NCI-H1092 (cell line): ENCODE results near the gene MAPRE3.
"Not testable (repeated sequence)": the region's sequence is repeated elsewhere in the genome, so short reads cannot be mapped to it uniquely, and the experiment has no call there.

Experiments used
- DNase-seq: peaks from one replicate; lab custom pipeline; 2025; lab: John Stamatoyannopoulos, UW

Gene MAPRE3

DNA sequence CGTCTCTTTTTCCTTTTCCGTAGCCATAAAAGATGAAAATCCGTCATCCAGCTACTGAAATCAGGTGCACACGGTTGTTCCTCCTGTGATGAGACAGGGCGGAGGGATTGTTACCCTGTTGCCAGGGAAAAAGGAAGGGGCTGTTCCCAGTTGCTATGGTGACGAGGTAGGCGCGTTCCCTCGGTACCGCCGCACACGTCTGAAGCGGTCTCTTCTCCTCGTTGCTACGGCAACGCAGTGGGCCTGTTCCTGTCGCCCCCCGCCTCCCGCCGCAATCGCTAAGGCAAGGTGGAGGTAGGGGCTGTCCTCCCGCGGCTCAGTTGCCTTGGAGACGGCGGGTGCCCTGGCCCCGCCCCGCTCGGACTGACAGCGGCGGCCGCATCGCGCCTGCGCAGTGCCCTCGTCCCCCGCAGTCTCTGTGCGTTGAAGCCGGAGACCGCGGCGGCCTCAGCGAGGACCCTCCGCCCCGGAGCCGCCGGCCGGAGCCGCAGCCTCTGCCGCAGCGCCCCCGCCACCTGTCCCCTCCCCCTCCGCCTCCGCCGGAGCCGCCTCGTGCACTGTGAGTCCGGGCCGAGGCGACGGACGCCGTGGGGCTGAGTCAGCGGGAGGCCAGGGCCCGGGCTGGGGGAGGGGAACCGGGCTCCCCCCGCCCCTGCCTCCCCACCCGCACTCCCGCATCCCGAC is at the start of gene MAPRE3:
TSS of gene MAPRE3 (plus strand) at position 394 of the 684 bp plus-strand sequence. CDS start 51,582 bp downstream, outside the sequence.
- peak; percentile 90 for DNase-seq

DNA sequence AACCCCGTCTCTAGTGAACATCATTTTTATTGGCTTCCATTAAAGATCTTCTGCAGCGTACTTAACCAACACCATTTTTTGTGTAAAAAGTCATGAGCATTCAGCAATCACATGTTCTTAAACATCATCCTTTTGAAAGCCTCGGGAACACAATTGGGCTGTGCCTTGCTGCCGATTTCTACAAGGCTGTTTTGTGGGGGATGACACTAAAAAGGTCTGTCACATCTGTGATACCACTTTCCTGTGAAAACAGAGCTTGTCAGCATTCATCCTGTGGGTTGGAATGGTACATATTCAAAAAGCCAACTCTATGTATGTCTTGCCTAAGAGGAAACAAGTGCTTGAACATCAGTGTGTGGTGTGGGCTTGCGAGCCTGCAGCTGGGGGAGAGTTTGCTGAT is 49.1 kb upstream of the MAPRE3 start:
- DNase-seq = no peak

DNA sequence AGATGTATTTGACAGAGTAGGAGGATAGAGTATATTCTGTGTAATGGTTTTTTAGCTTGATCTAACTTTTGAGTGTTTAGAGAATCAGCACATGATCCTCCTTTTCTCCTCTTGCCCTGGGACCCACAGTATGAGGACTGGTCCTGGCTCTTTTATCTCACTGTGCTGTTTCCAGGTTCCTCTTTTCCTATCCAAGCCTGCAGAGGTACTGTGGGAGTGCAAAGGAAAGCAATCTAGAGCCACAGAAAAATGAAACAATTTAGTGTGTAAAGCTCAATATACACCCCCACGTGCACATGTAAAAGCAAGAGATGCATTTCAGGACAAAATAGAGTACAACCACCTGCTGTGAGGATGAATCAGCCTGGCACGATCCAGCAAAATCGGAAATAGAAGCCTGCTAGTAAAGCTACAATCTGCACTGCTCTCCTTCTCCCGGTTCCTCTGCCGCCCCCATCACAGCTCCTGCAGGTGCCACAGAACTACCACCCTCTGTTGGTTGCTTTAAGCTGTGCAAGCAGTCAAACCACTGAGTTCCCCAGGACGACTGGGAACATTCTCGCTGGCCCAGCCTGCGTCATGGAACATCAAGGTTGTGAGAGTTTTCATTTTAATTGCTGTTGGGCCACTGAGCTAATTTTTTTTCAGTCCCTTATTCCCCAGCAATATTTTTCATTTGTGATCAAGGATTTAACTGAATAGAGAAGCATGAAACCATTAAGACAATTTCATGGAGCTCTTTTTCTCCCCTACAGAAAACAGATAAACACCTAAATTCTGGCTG is 47.8 kb upstream of the MAPRE3 start:
- peak; percentile 43 for DNase-seq

DNA sequence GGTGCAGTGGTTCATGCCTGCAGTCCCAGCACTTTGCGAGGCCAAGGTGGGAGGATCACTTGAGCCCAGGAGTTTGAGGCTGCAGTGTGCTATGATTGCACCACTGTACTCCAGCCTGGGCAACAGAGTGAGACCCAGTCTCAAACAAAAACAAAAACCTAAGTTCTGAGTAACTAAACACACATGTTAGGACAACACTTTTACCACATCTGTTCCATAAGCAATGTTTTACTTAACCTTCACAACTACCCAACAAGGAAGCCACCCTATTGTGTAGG is 47.3 kb upstream of the MAPRE3 start:
- DNase-seq = not testable (repeated sequence)

DNA sequence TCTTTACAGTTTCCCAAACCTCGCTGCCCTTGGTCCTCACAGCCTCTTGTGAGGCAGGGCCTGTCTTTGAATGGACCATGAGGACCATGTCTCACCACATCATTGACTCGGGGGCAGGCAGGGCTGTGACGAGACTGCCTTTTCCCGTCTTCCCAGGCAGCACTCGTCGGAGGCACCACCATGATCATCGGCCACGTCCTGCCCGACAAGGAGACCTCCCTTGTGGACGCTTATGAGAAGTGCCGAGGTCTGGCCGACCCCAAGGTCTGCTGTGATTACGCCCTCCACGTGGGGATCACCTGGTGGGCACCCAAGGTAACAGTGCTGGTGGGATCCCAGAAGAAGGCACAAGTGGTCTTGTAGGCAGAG is 45.7 kb upstream of the MAPRE3 start:
- DNase-seq = no peak

DNA sequence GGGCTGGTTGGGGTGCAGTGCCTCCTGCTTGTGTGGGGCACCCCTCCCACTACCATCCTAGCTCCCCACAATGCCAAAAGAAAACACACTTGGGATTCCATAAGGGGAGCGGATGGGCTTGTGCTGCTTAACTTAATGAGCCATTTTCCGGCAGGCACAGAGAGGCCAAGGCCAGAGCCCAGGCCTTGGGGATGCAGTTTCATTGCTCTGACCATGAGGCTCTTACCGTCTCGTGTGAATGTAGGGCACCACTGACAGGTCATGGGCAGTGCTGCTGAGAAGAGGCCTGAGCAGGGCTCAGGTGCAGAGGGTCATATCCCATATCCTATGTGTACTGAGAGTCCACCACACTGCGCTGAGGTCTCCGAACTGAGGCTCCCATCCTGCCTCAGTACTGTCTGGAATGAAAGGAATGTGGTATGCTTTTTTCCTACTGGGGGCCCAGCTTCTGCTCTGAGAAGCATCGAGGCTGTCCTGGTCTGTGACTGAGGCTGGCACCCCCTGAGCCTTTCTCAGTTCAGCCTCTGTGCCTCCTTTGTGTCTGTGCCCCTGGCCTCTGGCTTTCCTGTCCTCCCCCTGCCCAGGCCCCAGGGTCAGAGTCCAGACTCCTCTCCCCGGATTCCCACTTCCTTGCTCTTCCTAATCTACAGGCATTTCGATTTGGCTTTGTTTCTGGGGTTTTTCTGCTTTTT is 45.2 kb upstream of the MAPRE3 start:
- DNase-seq = no peak

DNA sequence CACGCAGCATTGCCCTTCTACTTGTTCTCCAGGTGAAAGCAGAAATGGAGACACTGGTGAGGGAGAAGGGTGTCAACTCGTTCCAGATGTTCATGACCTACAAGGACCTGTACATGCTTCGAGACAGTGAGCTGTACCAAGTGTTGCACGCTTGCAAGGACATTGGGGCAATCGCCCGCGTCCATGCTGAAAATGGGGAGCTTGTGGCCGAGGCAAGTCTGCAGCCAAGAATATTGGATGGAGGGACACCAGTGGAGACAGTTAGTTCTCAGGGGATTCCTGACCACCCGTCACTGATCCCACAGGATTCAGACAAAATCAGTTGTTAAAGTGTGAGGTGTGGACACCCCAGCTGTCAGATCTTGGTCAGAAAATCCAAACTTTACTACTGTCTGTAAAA is 43.2 kb upstream of the MAPRE3 start:
- DNase-seq = no peak

DNA sequence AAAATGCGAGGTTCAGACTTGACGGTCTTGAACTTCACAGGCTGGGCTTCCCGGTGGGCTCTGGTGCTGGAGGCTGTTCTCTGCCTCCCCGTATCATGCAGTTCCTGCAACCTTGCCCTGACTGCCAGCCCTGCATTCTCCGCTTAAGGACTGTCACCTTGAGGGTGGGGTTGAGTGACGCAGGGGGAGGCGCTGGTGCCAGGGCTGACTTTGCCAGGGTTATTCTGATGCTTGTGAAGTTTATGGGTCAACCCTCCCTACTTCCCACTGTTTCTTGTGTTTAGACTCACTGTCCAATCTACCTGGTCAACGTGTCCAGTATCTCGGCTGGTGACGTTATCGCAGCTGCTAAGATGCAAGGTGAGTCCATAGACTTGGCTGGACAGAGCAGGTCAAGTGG is 37.5 kb upstream of the MAPRE3 start:
- DNase-seq = no peak

DNA sequence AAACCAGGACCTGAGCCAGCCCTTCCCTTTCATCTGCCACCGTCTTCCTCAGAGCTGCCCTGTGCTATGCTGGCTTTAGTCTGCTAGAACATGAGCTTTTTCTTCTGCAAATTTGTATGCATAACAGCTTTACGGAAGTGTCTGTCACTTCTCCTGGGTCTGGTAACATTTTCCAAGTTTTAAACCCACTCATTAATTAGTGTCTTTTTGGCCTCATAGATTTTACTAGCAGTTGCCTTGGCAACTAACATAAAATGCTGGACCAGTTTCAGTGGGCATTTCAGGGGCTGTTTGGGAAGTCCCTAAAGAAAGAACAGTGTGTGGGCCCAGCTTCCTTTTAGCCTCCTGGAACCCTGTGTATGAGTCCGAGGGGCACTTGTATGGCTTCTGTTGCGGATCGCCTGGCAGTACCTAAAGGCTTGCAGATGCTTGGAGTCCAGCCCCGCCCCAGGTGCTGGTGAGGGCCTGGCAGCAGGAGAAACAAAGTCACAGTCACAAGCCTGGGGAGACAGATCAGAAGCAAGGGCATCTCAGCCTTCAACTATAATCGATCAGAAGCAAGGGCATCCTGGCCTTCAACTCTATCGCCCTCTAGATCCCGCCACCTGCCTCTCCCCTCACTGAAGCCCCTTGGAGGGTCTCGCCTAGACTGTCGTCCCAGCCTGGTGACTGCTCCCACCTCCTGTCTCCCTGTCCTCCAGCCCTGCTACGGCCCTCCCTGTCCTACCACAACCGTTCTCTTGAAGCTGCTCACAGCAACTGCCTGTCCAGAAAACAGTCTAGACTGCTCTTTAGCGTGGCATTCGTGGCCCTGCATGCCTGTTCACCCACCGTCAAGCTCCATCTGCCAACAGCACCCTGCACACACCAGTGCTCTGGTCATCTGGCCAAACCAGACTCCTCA is 36.8 kb upstream of the MAPRE3 start:
- no peak for DNase-seq

DNA sequence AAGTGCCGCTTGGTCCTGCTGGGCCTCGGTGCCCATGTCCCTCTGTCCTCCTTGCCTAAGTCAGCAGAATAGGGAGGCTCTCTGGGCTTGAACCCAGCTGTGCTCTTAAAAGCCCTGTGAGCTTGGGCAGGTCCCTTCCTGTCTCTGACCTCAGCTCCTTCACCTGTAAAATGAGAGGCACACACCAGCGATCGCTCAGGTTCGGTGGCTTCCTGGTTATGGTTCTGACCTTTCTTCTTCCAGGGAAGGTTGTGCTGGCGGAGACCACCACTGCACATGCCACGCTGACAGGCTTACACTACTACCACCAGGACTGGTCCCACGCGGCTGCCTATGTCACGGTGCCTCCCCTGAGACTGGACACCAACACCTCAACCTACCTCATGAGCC is 36.1 kb upstream of the MAPRE3 start:
- no peak for DNase-seq

DNA sequence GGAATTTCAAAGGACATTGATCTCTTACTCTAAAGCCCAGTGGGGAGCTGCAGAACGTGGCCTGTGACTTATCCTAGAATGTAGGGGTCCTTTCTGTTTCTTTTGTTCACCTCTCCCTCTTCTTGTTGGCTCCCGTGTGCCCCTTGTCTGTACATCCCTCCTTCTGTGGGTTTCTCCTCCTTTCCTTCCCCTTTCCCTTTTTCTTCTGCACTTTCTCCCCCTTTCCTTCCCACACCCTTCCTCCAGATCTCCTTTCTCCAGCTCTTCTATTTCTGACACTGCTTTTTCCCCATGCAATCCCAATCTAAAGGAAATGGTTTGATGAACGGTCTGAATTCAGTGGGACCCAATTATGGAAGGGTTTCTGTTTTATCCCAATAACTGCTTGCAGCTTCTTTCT is 35.5 kb upstream of the MAPRE3 start:
- DNase-seq = no peak

DNA sequence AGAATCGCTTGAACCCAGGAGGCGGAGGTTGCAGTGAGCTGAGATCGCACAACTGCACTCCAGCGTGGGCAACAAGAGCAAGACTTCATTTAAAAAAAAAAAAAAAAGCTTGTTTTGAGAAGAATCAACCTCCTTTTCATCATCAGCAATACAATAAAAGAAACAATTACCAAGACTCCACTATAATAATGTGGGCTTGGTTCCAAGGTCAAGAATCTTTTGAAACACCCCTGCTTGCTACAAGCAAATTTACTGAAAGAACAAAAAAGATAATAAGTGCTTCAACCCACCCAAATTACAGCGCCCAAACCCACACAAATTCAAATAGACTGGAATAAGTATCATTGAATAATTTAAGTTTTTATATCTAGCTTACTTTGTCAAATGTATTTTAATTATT is 33.6 kb upstream of the MAPRE3 start:
- no peak for DNase-seq

DNA sequence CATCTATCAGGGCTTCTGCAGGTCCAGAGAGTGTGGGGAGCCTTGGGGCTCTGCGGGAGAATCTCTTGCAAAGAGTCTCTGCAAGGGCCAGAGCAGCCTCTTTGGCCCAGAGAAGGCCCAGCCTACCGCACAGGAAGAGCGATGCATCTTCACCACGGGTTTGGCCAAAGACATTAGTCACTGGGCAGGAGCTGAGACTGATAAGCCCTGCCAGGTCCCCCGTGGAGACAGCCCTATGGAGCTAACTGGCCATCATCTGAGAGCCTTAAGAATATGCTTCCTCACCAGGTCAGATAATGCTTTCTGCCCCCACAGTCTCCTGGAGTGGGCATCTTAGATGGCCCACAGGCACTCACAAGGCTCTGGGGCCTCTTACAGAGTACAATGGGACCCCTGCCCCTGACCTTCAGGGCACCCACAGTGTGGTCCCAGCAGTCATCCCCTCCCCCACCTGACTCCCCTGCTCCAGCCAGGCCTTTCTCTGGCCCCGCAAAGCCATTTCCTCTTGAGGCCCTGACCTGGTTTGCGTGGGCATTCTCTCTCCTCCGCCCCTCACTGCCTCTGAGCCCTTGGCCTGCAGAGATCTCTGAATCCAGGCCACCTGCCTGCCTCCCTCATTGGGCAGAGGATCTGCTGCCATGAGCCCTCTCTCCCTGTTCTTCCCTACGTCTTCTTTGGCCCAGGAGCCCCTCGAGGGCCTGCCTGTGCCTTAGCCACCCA is 31.9 kb upstream of the MAPRE3 start:
- DNase-seq = no peak

DNA sequence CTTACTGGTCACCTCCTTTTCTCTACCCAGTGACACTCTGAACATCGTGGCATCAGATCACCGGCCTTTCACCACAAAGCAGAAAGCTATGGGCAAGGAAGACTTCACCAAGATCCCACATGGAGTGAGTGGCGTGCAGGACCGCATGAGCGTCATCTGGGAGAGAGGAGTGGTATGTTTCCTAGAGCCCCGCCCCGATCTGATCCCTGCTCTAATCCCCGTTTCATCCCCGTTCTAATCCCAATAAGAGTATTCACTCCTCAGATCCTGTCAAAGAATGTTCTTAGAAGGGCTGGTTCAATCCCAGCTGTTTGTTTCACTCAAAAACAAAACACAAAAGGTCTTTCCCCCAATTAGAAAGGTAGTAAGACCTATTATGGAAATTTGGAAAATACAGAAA is 30.4 kb upstream of the MAPRE3 start:
- no peak for DNase-seq

DNA sequence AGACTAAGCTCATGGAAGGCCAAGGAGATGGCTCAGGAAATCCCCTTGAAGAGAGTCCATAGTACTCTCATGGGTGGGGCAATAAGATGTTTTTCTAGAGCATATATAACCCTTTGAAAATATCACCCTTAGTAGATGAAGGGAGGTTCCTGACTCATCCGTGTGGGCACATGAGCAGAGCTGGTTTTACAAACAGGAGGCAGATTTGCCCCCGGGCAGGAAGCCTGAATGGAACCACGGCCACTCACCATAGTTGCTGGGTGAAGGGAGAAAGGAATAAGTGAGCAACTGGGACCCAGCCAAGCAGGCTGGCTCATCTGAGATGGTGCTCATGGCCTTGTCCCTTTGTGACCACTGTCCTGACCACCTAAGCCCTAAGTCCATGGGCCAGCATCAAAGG is 29.0 kb upstream of the MAPRE3 start:
- no peak for DNase-seq

DNA sequence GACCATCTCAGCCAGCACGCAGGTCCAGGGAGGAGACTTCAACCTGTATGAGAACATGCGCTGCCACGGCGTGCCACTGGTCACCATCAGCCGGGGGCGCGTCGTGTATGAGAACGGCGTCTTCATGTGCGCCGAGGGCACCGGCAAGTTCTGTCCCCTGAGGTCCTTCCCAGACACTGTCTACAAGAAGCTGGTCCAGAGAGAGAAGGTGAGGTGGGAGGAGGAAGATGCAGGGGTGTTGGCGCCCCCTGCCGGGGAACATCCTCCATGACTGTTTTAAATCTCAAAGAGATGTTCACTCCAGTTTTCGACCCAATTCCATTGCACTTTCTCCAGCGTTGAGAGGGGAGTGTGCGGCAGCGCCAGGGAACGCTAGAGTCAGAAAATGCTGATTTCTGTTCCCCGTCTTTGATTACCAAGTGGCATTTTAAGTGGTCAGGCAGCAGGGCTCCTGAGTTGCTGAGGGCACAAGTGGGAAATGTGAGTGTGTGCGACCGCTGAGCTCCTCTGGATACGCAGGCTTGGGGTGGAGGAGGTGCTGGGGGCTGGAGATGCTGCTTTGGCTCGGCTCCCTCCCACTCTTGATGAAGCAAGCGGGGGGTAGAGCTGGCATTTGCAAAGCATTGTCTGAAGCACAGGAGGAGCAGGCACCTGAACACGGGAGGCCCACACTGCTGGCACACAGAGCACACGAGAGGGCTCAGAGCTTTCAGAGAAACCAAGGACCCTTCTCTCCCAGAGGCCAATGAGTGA is 27.7 kb upstream of the MAPRE3 start:
- peak; percentile 5 for DNase-seq

DNA sequence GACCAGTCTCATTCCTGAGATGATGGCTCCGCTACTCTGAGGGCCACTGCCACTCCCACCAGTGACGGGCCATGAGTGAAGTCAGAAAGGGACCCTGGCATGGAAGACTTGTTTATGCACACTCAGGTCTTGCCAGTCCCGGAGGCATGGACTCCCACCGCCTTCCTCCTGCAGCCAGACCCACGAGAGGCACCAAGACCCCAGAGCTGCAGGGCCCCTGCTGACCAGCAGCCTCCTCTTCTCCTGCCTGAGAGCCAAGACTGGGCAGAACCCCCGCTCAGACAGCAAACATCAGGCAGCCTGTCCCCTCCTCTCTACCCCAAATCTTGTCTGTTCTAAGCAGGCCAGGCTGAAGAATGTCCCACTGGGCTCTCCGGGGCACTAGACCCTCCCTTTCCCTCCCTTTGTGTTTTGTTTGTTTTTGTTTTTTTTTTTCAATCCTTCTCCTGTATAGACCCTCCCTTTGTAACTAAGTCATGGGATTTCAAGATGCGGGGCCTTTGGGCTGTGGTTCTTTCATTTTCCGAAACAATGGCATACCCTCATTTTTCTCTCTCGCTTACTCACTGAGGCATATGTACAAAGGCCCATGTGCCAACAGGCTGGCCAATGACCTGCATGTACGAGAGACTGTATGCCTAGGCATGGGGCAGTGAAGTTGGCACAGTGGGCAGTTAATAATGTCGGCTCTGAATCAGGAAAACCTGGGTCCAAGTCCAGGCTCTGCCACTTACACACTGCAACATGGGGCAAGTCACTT is 24.3 kb upstream of the MAPRE3 start:
- no peak for DNase-seq

DNA sequence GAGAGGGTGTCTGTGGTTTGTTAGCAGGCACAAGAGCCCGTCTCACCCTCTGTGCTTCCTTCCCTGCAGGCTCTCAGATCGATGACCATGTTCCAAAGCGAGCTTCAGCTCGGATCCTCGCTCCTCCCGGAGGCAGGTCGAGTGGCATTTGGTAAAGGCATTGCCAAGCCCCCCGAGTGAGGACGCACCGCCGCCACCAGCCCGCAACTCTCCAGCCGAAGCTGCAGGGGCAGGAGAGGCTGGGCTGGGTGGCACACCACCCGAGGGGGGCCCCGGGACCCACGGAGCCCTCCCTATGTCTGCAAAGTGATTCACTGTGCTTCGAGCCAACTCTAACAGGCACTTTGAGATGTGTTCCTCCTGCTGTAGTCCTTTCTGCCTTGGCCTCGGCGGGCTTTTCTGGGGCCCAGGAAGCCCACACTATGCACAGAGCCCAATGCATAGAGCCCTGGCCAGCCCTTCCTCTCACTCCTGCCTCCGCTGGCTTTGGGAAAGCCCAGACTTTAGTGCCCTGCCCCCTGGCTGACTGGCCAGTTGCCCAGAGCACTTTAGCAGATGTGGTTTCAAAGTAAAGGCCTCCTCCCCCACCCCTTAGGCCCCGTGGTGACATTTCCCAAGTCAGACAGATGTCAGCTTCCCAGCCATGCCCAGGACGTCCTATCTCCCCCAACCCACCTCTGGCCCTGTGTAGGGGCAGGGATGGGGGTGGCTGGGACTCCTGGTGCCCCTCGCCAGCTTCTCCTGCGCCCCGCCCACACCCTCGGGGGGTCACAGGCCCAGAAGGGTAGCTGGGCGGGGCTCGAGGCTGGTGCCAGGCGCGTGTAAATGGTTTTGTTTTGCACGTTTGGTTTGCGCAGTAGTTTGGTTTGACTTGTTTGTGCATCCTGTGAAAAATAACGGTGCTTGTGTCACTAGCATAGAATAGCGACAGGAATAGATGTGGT is 23.3 kb upstream of the MAPRE3 start:
- no peak for DNase-seq

DNA sequence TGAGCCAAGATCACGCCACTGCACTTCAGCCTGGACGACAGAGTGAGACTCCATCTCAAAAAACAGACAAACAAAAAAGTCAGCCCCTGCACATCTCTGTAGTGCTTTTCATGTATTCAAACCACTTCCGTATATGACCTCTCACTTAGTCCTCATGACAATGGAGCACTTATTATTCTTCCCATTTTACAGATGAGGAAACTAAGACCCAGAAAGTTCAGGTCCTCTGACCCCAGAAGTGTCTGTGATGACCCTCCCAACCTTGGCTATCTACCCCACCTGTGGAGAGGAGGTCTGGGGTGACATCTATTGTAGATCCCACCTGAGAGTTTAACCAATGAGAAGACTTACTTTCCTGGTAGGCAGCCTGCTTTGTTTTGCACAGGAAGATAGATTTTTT is 21.6 kb upstream of the MAPRE3 start:
- no peak for DNase-seq
